Fibroblast of lung (primary cell): ENCODE data around the gene IKZF5. TPM values are rescaled to one million over a fixed set of nuclear protein-coding genes. Genes with fewer than 3 reads are reported as not detected.
A peak's percentile ranks its signal among the peaks of the same experiment; 100 is the strongest.

Source experiments
- DNase-seq, 2 donors: peaks; one replicate each; pipeline versions ENCODE4 v3.0.0 to v3.0.0-alpha.2; 2010; ENCODE audit warnings: low read depth in 2 of 2
- H2AFZ ChIP-seq: 2 replicates; pipeline ENCODE4 v1.5.1; 2012; ENCODE audit warnings: low read length, control low read depth, inconsistent platforms
- H3K27ac ChIP-seq: 2 replicates; pipeline ENCODE4 v1.5.1; 2011; ENCODE audit warnings: low read length, control low read depth; ENCODE audit not compliant: insufficient read depth
- H3K27me3 ChIP-seq: 2 replicates; pipeline ENCODE4 v1.5.1; 2011; ENCODE audit warnings: mild to moderate bottlenecking, low read length; ENCODE audit not compliant: control insufficient read depth, insufficient read depth
- H3K36me3 ChIP-seq: 2 replicates; pipeline ENCODE4 v1.5.1; 2011; ENCODE audit warnings: low read length; ENCODE audit not compliant: control insufficient read depth, insufficient read depth
- H3K4me1 ChIP-seq: 2 replicates; pipeline ENCODE4 v1.5.1; 2011; ENCODE audit warnings: low read length; ENCODE audit not compliant: control insufficient read depth, insufficient read depth; ENCODE audit errors: extremely low read depth
- H3K4me2 ChIP-seq: 2 replicates; pipeline ENCODE4 v1.5.1; 2011; ENCODE audit warnings: low read length, control low read depth; ENCODE audit not compliant: insufficient read depth; ENCODE audit errors: extremely low read depth
- H3K4me3 ChIP-seq, 4 experiments: fragments of 200-600 bp in 1 of 4; sonication (generic) in 1 of 4; replicated peaks in 1 of 4; 2 replicates each; pipeline ENCODE4 v1.5.1; 2011 to 2016; ENCODE audit warnings: low read length in 4 of 4, low read depth in 3 of 4, mild to moderate bottlenecking in 3 of 4, control low read depth in 2 of 4, inconsistent platforms in 1 of 4, mixed read lengths in 1 of 4; ENCODE audit not compliant: insufficient read depth in 1 of 4; ENCODE audit errors: control extremely low read depth in 1 of 4
- H3K79me2 ChIP-seq: 2 replicates; pipeline ENCODE4 v1.5.1; 2012; ENCODE audit warnings: mild to moderate bottlenecking, low read length, inconsistent platforms; ENCODE audit not compliant: control insufficient read depth, insufficient read depth
- H3K9ac ChIP-seq: 2 replicates; pipeline ENCODE4 v1.5.1; 2011; ENCODE audit warnings: mild to moderate bottlenecking, low read length, control low read depth; ENCODE audit not compliant: insufficient read depth
- H3K9me3 ChIP-seq: 2 replicates; pipeline ENCODE4 v1.5.1; 2012; ENCODE audit warnings: low read depth, low read length; ENCODE audit not compliant: control insufficient read depth, insufficient read depth
- H4K20me1 ChIP-seq: 2 replicates; pipeline ENCODE4 v1.5.1; 2011; ENCODE audit warnings: low read length; ENCODE audit not compliant: control insufficient read depth, insufficient read depth; ENCODE audit errors: extremely low read depth
- CTCF ChIP-seq, 2 donors: IDR thresholded peaks in 1 of 2; conservative IDR thresholded peaks in 1 of 2; 1 replicate in 1 of 2; 2 replicates in 1 of 2; pipeline ENCODE4 v1.5.1; 2011 to 2012; ENCODE audit warnings: low read length in 2 of 2, control low read depth in 1 of 2, inconsistent platforms in 1 of 2, low read depth in 1 of 2, mild to moderate bottlenecking in 1 of 2
- EZH2 ChIP-seq: IDR thresholded peaks from 2 replicates; pipeline ENCODE4 v1.5.1; 2012; ENCODE audit warnings: low read length, control low read depth, mild to moderate bottlenecking; ENCODE audit errors: missing control alignments
- polyA plus RNA-seq, 2 donors: library from polyadenylated mRNA; depleted of rRNA in 1 of 2; stranded (reverse) in 1 of 2; unstranded in 1 of 2; fragments of >200 nt; gene quantifications; 2 replicates each; pipeline ENCODE4 v1.2.1, GENCODE V29; 2011 to 2012; ENCODE audit warnings: missing spikeins in 1 of 2
- total RNA-seq: library from RNA; depleted of rRNA; stranded (reverse); fragments of >200 nt; gene quantifications from 2 replicates; pipeline ENCODE4 v1.2.1, GENCODE V29; 2014

Gene IKZF5
- total and polyA plus RNA-seq, 2 donors (not counting 1 experiment from before 2014, with no cell fraction given): 3.1 to 12.5 TPM

- peak overlapping the region; percentile 85 for H3K27ac ChIP-seq
- peaks cover 5% of the 10 kb centered on the region for H3K4me1 ChIP-seq
- peak overlapping the region; percentile 91 for H3K9ac ChIP-seq
- no peaks in the 10 kb centered on the region for H3K27me3 ChIP-seq
- H4K20me1 ChIP-seq: no peaks in the 10 kb centered on the region
- H2AFZ ChIP-seq: peak overlapping the region; percentile 72
- peak overlapping the region; percentile 73 for H3K4me2 ChIP-seq
- TF ChIP-seq EZH2 (no peak), CTCF (conservative IDR thresholded peaks at IDR 0.05 in 1 of 2, IDR thresholded peaks at IDR 0.05 in 1 of 2; ENCODE audit: low read depth in 1 of 2, low read length in 2 of 2) (peak in 1 of 2 donors; percentile 19)
- no peaks in the 10 kb centered on the region for H3K36me3 ChIP-seq
- no peaks in the 10 kb centered on the region for H3K9me3 ChIP-seq
- H3K79me2 ChIP-seq: peaks cover 41% of the 10 kb centered on the region
- H3K4me3 ChIP-seq: peak overlapping the region; percentile 71 to 100 (median 94)
- DNase-seq: peak; percentile 57 to 59
These were observed 839 bp downstream of the IKZF5 start for GRCh38 chr10:123007558-123008354.

- Histone ChIP-seq H3K4me1 (peaks cover 3% of the 10 kb centered on the region), H3K27me3 (no peaks in the 10 kb centered on the region), H2AFZ (no peak overlapping the region), H3K4me3 (no peak overlapping the region), H3K36me3 (no peaks in the 10 kb centered on the region), H3K9ac (no peak overlapping the region), H3K79me2 (peaks cover 41% of the 10 kb centered on the region), H3K4me2 (no peak overlapping the region), H4K20me1 (no peaks in the 10 kb centered on the region), H3K27ac (no peak overlapping the region), H3K9me3 (no peaks in the 10 kb centered on the region)
- TF ChIP-seq EZH2 (no peak), CTCF (conservative IDR thresholded peaks at IDR 0.05 in 1 of 2, IDR thresholded peaks at IDR 0.05 in 1 of 2; ENCODE audit: low read depth in 1 of 2, low read length in 2 of 2) (no peak)
- no peak for DNase-seq
These were observed 4.3 kb downstream of the IKZF5 start for GRCh38 chr10:123004298-123004697.

GRCh38 chr10:123001370-123001769 lies 7.2 kb downstream of the IKZF5 start:
- DNase-seq: no peak
- Histone ChIP-seq H3K9ac (no peak overlapping the region), H3K27me3 (no peaks in the 10 kb centered on the region), H4K20me1 (no peaks in the 10 kb centered on the region), H3K4me3 (no peak overlapping the region), H3K4me1 (no peaks in the 10 kb centered on the region), H2AFZ (no peak overlapping the region), H3K4me2 (no peak overlapping the region), H3K79me2 (peaks cover 19% of the 10 kb centered on the region), H3K36me3 (no peaks in the 10 kb centered on the region), H3K27ac (no peak overlapping the region), H3K9me3 (no peaks in the 10 kb centered on the region)
- TF ChIP-seq EZH2 (no peak), CTCF (conservative IDR thresholded peaks at IDR 0.05 in 1 of 2, IDR thresholded peaks at IDR 0.05 in 1 of 2; ENCODE audit: low read depth in 1 of 2, low read length in 2 of 2) (no peak)
